RPMI7951 (cell line): ENCODE results near the gene FDPS. TPM values are rescaled to one million over a fixed set of nuclear protein-coding genes. Genes with fewer than 3 reads are reported as not detected.

ENCODE experiments used
- DNase-seq: peaks from one replicate; pipeline ENCODE4 v3.0.0-alpha.2; 2012; ENCODE audit warnings: low read depth
- total RNA-seq: library from RNA; depleted of rRNA; stranded (reverse); fragments of >200 nt; shearing (Covaris generic); gene quantifications from 2 replicates; pipeline ENCODE4 v1.2.3, GENCODE V29; 2014; rRNA removed

Gene FDPS
- 148 and 166 TPM in 2 replicates for total RNA-seq

DNA sequence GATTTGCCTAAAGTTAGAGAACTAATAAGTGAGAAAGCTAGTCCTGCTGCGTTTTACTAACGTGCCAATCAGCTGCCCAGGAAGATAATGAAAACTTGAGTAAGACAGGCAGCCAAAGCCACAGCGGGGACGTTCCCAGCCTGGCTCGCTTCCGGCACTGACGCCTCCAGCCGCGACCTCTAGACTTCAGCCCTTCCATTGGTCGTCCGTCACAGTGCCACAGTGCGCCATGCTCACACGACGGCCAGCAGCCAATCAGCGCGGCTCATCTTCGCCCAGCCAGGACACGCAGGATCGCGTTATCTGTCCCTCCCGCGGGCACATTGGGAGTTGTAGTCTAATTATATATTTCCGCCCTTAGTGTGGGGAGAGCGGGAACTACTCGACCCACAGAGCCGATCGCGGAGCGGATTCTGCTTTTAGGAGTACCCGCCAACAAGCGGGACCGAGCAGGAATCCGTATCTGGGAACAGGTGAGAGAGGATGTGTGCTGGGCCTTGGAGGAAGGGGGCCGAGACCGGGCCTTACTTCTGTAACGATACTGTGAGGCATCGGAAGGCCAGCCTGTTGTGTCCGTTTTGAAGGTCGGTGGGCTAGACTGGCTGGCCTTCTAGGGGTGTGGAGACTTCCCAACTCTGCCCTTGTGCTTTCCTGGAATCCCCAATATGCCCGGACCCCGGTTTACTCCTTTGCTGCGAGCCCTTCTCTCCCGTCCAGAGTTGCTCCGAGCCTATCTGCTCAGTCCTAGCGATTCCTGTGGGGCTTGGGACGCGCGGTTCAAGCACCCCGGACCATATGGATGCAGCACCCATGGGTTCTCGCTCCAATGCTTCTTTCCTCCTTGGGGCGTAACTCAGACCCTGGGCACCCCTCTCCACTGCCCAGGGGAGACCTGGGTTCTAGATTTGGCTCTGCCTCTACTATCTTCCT, at the start of gene FDPS:
Gene FDPS (plus strand): TSS at position 374 of the 930 bp plus-strand sequence. CDS start 924 bp downstream, outside the sequence.
- DNase-seq = peak; percentile 99

DNA sequence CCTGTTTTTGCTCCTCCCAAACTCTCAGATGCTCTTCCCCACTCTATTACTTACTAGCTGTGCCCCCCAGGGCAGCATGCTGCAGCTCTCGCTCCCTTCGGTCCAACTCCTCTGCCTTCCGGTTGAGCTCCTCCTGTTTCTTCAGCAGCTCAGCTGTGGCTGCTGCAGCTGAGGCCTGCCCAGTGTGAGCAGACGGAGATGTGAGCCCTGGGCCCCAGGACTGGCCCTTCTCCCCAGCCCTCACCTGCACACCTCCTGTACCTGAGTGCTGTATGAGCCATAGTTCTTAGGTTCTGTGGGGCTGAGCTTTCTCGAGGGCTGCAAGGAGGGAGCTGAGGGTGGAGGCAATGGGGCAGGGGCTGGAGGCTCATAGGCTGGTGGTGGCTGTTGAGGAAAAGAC, 48.4 kb upstream of the FDPS start:
- DNase-seq = no peak

DNA sequence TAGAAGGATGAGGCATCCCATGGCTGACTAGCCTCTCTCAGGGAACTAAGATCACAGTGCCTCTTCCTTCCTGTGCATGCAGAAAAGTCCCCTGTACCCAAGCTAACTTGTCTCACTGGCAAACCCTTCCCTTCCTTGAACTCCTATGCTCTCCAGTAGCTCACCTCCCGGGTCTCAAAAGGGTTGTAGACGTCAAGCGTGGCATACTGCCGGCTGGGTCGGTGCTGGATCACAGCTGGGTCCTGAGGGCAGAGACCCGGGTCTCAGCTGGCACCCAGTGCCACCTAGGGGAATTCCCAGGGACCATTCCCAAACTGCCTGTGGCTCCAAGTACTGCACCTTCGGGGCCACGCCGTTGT, 47.2 kb upstream of the FDPS start:
- DNase-seq = no peak

DNA sequence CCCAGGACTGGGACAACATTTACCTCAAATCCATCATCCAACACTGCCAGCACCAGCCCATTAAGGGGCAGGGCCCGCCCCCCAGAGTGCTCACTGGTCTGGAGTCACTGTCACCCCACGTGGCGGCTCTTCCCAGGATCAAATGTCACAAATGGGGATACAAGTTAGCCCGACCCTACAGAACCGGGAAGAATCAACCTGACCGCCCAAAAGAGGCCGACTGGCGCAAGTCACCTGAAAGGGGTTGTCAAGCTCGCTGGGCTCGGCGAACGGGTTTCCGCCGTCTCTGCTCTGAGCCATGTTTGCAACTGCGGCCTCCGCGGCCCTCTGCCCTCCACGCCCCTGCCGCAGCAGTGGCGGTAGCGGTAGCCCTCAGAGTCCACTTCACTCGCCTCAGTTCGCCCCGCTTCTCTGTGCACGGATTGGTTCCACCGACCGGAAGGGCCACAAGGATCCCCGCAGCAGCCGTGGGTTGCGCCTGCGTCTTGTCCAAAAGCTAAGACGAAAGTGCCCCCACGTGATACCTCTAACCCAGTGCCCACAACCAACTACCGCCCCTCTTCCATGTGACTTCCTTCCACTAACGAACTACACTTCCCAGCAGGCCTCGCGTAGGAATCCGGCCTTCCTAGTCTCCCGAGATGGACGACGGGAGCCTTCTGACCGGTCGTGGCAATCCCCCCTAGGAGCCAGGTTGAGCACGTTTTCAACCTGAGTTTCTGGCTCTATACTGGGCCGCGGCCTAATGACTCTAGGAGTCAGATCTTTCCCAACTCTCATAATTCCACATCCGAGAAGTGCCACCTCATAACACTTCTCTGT, 46.6 kb upstream of the FDPS start, which contains the start of gene SCAMP3:
Gene SCAMP3 (minus strand): TSS at position 509 of the 822 bp plus-strand sequence. CDS start 209 bp downstream, at position 300.
- DNase-seq = peak; percentile 98

DNA sequence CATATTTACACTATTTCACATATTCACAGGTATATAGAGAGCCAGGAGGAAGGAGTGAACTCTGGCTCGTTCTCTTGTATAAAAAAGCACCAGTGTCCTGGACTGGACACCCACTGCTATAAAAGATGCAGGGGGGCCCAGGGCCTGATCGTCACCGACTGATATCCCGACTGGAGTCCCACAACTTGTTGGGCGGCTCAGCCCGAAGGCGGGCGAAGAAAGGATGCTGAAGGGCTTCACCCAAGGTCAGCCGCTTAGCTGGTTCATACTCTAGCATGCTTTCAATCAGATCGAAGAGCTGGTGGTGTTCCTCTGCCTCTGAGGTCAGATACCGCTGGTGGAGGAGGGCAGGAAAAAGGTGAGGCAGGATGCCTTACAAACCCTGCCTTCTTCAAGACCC, 45.6 kb upstream of the FDPS start:
- no peak for DNase-seq

DNA sequence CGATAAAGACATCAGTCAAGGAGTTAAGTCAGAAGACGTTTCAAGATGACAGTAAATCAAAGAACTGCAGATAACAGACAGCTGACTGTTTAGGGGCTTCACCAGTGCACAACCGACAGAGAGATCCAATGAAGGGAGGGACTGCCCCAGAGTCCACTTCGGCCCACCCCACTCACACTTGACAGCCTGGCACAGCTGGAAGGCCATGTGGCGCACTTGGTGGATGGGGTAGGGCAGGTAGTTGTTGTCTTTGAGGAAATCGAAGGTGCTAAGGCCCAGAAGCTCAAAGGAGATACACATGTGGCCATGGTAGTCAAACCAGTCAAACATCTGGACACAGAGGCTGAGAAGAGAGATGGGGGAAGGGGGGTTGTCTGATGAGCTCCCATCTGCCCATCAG, 42.1 kb upstream of the FDPS start:
- DNase-seq = no peak

DNA sequence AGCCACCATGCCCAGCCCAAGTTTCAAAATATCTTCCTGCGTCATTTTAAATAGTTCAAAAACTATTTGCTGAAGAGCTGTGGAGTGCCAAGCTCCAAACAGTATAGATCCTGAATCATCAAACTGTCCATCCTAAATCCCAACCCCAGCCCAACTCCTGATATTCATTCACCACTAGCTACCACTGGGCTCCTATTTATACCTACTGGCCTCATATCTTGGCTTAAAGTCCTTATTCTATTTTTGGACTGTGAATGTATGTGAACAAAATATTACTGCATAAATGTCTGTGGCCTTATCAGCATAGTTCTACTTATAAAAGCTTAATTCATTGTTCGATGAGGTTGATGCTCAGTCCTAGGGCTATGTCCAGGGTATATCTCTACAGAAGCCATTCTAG, 41.3 kb upstream of the FDPS start:
- no peak for DNase-seq

DNA sequence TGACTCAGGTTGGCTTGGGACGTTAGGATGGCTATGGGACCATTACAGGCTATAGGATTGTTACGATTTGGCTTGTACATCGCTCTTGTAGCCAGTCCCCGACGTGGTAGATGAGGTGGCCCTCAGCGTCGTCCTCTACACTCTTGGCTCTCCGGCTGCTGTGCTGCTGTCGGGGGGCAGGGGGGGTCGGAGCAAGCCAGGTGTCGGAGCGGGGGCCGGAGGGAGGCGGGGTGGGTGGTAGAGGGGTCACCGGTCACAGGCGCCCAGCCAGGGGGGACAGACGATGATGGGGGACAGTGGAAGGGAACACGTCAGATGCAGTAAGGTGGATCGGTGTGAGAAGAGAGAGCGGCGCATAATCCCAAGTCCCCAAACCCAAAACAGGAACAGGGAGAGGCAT, 40.0 kb upstream of the FDPS start:
- DNase-seq = no peak

DNA sequence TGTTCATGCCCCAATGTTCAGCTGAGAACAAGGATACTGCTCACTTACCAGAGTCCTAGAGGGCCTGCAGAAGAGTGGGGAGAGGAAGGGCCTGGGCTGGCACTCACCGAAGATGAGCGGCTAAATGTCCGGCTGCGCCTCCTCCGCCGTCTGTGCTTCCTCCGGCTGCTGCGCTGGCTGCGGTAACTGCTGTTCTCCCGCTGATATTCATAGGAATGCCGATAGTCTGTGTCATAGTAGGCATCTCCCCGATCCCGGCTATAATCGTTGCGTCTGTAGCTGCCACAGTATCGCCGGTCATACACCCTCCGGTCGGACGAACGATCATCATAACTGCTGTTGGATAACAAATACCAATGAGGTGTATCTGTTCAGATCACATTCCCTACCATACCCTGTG, 39.3 kb upstream of the FDPS start:
- no peak for DNase-seq

DNA sequence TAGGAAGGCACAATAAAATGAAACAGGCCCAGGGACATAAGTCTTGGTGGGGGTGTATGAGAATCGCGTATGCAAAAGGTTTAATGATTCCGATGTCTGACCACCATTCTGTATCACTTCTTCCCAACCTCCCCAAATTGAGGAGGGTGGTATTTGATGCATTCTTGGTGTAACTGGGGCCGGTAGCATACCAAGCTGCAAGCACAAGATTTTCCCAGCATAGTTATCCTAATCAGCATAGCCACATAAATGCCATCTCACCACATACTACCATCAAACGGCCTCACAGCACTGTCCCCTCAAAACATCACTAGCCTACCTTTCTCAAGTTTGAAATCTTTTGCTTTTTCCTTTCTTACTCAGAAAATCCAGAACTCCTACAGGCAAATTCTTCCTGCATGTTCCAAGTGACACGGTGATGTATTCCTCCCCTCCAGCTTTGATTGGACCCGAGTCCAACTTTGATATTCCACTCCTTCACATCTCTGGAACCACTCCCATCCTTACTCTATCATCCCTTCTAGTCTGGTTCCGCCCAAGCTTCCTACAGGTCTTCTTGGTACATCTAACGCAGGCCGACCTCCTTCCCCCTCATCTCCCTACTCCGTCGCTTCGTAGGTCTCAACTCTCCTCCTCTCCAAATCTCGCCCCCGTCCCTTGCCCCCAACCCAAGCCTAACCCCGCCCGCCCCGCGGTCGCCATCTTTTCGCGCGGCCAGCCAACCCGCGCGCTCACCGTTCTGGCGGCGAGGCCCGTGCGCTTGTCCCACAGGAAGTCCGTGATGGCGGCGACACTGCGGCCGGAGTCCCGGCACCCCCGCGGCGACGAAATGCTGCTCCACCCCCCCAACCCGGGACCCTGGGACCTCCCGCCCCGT, 36.0 kb upstream of the FDPS start:
- peak; percentile 73 for DNase-seq

DNA sequence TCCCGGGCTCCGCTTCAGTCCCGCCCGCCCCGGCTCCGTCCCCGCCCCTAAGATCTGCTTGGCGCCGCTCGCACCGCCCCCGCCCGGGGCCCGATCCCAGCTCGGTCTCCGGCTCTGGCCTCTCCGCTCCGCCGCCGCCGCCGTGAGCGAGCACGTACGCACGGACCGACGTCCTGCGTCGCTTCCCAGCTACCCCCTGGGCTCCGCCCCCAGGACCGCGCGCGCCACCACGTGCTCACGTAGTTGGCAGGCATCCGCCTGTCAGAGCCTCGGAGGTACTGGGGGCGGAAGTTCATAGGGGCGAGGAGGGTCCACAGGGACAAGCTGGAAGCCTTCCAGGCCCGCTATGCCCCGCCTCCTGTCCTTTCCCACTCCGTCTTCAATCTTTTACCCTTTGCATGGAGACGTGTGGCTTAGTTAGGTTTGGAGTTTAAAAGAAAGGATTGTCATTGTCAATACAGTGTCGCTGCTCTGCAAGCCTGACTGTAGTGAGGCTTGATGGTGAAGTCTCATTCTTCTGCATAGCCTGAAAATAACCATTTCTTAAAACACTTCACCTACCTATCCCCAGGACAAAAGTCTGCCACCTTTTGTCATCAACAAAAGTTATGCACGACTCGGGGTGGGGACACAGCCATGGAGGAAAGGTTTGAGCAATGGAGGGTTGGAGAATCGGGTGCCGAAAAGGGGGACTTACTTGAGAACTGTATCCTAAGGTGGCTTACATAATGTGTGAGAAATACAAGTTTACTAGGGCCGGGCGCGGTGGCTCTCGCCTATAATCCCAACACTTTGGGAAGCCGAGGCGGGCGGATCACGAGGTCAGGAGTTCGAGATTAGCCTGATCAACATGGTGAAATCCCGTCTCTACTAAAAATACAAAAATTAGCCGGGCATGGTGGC, 35.1 kb upstream of the FDPS start, which contains the start of gene CLK2:
Gene CLK2 (minus strand): TSS at position 162 of the 903 bp plus-strand sequence. CDS start 2,527 bp downstream, outside the sequence.
- DNase-seq = peak; percentile 94

DNA sequence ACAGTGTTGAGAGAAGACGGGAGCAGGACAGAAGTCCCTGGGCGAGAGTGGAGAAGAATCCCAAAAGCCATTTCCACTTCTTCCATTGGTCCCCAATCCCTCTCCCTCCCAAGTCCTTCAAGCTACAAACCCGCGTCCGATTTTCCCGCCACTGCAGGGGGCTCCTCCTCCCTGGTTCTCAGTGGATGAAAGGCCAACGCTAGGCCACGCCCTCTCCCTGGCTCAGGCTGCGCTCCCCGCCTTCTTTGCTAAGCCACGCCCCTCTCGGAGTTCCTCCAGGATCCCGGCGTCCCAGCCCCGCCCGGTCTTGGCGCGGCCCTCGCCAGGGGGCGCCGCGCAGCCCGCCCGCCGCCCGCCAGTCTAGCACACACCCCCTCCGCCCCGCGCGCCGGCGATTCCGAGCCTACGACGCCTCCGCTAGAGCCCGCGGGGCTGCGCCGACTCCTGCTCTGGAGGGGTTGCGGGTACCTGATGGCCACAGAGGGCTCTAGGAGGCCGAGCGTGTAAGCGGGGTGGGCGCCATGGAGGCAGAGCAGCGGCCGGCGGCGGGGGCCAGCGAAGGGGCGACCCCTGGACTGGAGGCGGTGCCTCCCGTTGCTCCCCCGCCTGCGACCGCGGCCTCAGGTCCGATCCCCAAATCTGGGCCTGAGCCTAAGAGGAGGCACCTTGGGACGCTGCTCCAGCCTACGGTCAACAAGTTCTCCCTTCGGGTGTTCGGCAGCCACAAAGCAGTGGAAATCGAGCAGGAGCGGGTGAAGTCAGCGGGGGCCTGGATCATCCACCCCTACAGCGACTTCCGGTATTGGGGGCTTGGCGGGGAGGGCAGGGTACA, 31.4 kb upstream of the FDPS start, which contains the start of gene HCN3:
Gene HCN3 (plus strand): TSS at position 394 of the 832 bp plus-strand sequence. CDS start 128 bp downstream, at position 522.
- DNase-seq = peak; percentile 91

DNA sequence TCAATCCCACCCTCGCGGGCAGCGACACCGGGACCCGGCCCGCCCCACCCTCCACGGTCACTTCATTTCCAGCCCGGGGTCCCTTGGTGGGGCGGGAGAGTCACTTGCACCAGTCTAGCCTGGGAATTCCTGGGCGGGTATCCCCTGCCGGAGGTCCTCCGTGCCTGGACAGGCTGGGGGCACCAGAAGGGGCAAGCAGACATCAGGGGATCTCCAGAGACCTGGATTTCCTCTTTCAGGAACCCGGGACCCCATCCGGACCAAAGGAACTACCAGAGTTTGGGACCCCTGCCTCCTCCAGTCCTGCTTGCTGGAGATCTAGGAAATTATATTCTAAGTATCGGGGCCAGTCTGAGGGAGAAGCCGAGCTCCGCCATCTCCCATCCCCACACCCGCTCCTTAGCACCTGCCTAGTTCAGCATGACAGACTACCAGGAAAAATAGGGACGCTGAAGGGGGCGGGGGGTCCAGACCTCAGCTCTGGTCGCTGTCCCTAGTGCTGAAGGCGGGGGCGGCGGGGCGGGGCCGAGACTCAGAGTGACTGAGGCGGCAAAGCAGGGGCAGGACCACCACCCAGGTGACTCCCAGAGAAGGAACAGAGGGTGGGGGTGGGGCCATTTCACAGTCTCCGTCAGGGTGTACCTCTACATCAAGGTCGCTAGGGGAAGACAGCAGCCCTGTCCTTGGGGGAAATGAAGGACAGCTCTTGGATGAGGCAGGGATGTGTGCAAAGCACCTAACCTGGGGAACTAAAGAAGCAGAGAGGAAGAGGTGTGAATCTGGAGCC, 30.6 kb upstream of the FDPS start:
- peak; percentile 27 for DNase-seq

DNA sequence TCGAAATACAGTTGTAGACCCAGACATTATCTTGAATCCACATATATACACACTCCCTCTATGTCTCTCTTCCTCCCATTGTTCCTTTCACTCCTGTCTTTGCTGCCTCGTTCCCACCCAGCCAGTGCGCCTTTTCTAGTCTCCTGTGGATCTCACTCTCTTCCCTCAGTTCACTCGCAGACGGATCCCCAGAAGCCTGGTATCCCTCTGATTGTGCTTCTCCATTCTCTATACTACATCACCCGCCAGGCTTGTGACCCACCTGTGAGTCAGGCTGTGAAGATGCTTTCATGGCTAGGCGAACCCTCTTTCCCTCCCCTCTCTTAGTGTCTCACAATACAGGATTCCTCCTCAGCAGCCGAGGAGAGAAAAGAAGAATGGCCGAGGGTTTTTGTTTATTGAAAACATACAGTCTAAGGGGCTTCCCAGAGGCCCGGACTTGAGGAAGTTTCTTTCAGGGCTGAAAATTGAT, 29.9 kb upstream of the FDPS start:
- no peak for DNase-seq

DNA sequence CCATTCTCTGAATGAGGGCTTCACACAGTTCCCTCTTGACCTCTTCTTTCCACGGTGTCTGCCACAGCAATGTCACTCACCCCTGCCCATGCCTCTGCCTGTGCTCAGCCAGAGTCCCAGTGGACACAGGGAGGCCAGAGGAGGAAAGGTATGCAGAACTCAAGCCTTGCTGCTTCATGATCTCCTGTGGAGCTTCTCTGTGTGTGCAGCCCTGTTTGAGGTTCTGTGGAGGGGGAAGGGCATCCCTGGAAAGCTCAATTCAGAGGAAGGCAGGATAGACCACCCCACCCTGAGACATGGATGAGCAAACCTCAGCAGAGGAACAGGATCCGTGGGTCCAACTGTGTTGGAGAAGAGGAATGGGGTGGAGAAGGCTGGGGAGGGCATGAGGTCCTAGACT, 29.4 kb upstream of the FDPS start:
- DNase-seq = no peak

DNA sequence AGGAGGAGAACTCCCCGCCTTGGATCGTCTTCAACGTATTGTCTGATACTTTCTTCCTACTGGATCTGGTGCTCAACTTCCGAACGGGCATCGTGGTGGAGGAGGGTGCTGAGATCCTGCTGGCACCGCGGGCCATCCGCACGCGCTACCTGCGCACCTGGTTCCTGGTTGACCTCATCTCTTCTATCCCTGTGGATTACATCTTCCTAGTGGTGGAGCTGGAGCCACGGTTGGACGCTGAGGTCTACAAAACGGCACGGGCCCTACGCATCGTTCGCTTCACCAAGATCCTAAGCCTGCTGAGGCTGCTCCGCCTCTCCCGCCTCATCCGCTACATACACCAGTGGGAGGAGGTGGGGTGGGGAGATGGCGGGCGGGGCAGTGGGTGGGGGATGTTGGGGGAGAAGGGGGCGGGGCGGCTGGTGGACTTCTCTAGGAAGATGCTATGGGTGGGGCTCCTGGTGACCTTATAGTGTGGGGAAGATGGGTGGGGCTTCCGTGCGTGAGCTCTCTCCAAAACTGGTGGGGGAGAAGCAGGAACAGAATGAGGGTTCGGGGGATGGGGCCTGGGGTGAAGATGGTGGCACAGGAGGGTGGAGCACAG, 26.1 kb upstream of the FDPS start:
- no peak for DNase-seq

DNA sequence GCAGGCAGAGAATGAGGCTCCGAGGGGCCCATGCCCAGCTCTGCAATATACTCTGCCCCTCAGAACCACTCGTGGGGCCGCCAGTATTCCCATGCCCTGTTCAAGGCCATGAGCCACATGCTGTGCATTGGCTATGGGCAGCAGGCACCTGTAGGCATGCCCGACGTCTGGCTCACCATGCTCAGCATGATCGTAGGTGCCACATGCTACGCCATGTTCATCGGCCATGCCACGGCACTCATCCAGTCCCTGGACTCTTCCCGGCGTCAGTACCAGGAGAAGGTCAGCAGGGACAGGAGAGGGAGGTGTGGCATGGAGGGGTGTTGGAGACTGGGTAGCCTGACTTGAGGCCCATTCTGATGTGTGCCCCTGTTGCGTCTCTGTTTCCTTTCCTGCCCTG, 24.2 kb upstream of the FDPS start:
- no peak for DNase-seq

DNA sequence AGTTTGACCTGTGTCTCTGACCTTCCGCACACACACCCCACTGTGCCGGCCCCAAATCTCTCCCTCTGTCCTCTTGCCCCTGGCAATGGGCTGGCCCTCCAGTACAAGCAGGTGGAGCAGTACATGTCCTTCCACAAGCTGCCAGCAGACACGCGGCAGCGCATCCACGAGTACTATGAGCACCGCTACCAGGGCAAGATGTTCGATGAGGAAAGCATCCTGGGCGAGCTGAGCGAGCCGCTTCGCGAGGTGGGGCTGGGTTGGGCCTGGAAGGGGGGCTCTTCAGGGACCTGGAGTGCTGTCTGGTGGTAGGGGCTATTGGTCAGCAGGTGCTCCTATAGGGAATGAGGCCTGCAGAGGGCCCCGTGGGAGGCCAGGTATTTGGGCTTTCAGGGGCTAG, 23.6 kb upstream of the FDPS start:
- DNase-seq = no peak
